HG02759 (cell line): Measurements from ENCODE around the gene PCLO.
A peak's percentile ranks its signal among the peaks of the same experiment; 100 is the strongest.
"Not testable (repeated sequence)": the region's sequence is repeated elsewhere in the genome, so short reads cannot be mapped to it uniquely, and the experiment has no call there.

Experiments
- ATAC-seq: cut with Tn5 transposase; IDR thresholded peaks from one replicate; pipeline ENCODE4 v1.9.1; 2021; ENCODE audit warnings: mild to moderate bottlenecking, moderate library complexity; ENCODE audit not compliant: unreplicated experiment

PCLO gene

GRCh38 chr7:82965088-82966036 is 197.3 kb downstream of the PCLO start:
- no peak for ATAC-seq

GRCh38 chr7:82964150-82964882 is 198.4 kb downstream of the PCLO start:
- peak; percentile 43 for ATAC-seq

GRCh38 chr7:82961240-82961639 is 201.4 kb downstream of the PCLO start:
- no peak for ATAC-seq

GRCh38 chr7:82959528-82959927 is 203.2 kb downstream of the PCLO start:
- no peak for ATAC-seq

- no peak for ATAC-seq
Measured at GRCh38 chr7:82957521-82957920, 205.2 kb downstream of the PCLO start.

- ATAC-seq, result no peak
Measured at GRCh38 chr7:82953324-82954027, 209.2 kb downstream of the PCLO start.

GRCh38 chr7:82950436-82950835 is 212.2 kb downstream of the PCLO start:
- ATAC-seq, result no peak

- ATAC-seq, result no peak
Measured at GRCh38 chr7:82945480-82945879, 217.2 kb downstream of the PCLO start.

GRCh38 chr7:82945056-82945455 is 217.6 kb downstream of the PCLO start:
- ATAC-seq, result no peak

GRCh38 chr7:82932516-82932915 is 230.2 kb downstream of the PCLO start:
- no peak for ATAC-seq

- no peak for ATAC-seq
Measured at GRCh38 chr7:82926477-82926876, 236.2 kb downstream of the PCLO start.

- no peak for ATAC-seq
Measured at GRCh38 chr7:82925331-82925730, 237.4 kb downstream of the PCLO start.

- ATAC-seq, result no peak
Measured at GRCh38 chr7:82906502-82906901, 256.2 kb downstream of the PCLO start.

- ATAC-seq, result no peak
Measured at GRCh38 chr7:82904871-82905270, 257.8 kb downstream of the PCLO start.

GRCh38 chr7:82901098-82901497 is 261.6 kb downstream of the PCLO start:
- ATAC-seq, result not testable (repeated sequence)

- ATAC-seq, result no peak
Measured at GRCh38 chr7:82897500-82897899, 265.2 kb downstream of the PCLO start.

- not testable (repeated sequence) for ATAC-seq
Measured at GRCh38 chr7:82894341-82894740, 268.3 kb downstream of the PCLO start.

- no peak for ATAC-seq
Measured at GRCh38 chr7:82886324-82886723, 276.4 kb downstream of the PCLO start.

- ATAC-seq, result no peak
Measured at GRCh38 chr7:82865856-82866255, 296.8 kb downstream of the PCLO start.

- ATAC-seq, result no peak
Measured at GRCh38 chr7:82859106-82859850, 303.4 kb downstream of the PCLO start.

GRCh38 chr7:82851121-82851520 is 311.6 kb downstream of the PCLO start:
- ATAC-seq, result no peak
